Measurements from ENCODE around the gene MYH14.

- no peak for TF ChIP-seq CTCF (IDR thresholded peaks at IDR 0.05)
- no peak for TF ChIP-seq EZH2 (IDR thresholded peaks at IDR 0.05)
- TF ChIP-seq EZH2phosphoT487 (IDR thresholded peaks at IDR 0.05), result no peak
Observed at GRCh38 chr19:50268501-50268900, 65.1 kb downstream of the MYH14 start.

All from neural progenitor cell (in vitro differentiated cells).